Liver (tissue), 3 donors: ENCODE measurements around the gene HOXB2.

Source experiments
- JUND ChIP-seq, 2 donors: IDR thresholded peaks; 2 replicates each; pipeline ENCODE4 v1.6.1; 2016; ENCODE audit warnings: antibody characterized with exemption in 2 of 2
- TF ChIP-seq, protein P1 (sequence below): fragments of 150-350 bp; IDR thresholded peaks from 2 replicates; pipeline ENCODE4 v1.5.1; 2017; ENCODE audit warnings: improper control_type of control experiment, low read depth, low read length; ENCODE audit not compliant: missing input control
- TF ChIP-seq, protein P2 (sequence below): IDR thresholded peaks from 2 replicates; pipeline ENCODE4 v1.6.1; 2016; ENCODE audit warnings: antibody characterized with exemption
- donor health status: healthy.
- donor health status: healthy.

DNA sequence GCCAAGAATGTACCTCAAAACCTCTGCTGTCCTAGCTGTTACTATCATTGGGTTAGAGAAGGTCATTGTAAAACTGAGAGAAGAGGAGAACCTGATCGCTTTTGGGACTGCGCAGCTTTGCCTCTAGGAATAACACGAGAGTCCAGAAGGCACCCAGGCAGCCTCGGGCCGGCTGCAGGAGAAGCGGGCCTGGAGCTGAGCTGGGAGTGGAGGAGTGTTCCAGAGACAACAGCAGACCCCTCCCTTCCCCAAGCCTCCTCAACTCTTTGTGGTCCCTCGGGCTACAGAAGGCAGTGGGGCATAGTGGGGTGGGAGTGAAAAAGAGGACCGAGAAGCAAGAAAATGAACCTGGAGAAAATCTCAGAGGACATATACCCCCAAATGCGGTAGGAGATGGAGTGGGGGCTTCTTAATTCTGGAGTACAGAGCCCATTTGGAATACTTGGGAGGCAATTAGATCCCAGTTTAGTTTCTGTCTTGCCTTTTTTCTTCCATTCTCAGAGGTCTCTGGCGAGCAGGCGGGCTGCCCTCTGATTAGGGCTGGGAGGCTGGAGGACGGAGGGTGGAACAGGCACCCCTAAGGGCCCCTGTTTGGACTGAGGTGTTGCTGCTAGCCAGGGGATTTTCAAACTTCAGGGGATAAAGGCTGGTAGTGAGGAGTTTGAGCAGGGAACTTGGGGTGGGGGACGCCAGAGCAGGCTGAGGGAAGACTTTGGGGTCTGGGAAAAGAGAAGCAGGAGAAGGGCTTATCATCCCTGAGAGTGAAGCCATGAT is 13.3 kb upstream of the HOXB2 start:
- TF ChIP-seq, protein P1, sequence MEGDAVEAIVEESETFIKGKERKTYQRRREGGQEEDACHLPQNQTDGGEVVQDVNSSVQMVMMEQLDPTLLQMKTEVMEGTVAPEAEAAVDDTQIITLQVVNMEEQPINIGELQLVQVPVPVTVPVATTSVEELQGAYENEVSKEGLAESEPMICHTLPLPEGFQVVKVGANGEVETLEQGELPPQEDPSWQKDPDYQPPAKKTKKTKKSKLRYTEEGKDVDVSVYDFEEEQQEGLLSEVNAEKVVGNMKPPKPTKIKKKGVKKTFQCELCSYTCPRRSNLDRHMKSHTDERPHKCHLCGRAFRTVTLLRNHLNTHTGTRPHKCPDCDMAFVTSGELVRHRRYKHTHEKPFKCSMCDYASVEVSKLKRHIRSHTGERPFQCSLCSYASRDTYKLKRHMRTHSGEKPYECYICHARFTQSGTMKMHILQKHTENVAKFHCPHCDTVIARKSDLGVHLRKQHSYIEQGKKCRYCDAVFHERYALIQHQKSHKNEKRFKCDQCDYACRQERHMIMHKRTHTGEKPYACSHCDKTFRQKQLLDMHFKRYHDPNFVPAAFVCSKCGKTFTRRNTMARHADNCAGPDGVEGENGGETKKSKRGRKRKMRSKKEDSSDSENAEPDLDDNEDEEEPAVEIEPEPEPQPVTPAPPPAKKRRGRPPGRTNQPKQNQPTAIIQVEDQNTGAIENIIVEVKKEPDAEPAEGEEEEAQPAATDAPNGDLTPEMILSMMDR, result no peak
- TF ChIP-seq, protein P2, sequence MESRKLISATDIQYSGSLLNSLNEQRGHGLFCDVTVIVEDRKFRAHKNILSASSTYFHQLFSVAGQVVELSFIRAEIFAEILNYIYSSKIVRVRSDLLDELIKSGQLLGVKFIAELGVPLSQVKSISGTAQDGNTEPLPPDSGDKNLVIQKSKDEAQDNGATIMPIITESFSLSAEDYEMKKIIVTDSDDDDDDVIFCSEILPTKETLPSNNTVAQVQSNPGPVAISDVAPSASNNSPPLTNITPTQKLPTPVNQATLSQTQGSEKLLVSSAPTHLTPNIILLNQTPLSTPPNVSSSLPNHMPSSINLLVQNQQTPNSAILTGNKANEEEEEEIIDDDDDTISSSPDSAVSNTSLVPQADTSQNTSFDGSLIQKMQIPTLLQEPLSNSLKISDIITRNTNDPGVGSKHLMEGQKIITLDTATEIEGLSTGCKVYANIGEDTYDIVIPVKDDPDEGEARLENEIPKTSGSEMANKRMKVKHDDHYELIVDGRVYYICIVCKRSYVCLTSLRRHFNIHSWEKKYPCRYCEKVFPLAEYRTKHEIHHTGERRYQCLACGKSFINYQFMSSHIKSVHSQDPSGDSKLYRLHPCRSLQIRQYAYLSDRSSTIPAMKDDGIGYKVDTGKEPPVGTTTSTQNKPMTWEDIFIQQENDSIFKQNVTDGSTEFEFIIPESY, result no peak
- no peak for TF ChIP-seq JUND (IDR thresholded peaks at IDR 0.05)
